Spleen (tissue), 7 donors: ENCODE measurements around the gene JADE2.

Experiments used
- POLR2A ChIP-seq, 3 donors: fragments of 450-650 bp; IDR thresholded peaks; one replicate each; pipeline ENCODE4 v1.5.1; 2017; ENCODE audit warnings: antibody characterized with exemption in 3 of 3, mild to moderate bottlenecking in 1 of 3
- POLR2AphosphoS5 ChIP-seq, 3 donors: sonication (generic); formaldehyde crosslinking; IDR thresholded peaks; one replicate each; pipeline ENCODE4 v1.5.1; 2017; ENCODE audit warnings: antibody characterized with exemption in 3 of 3
- TF ChIP-seq, protein P1 (sequence below), 11 experiments: fragments of 200-600 bp in 7 of 11; fragments of 450-650 bp in 4 of 11; sonication (generic) in 4 of 11; IDR thresholded peaks in 8 of 11; conservative IDR thresholded peaks in 3 of 11; 1 replicate in 7 of 11; 2 replicates in 4 of 11; pipeline versions ENCODE4 v1.4.0 to v1.8.0; 2016 to 2021; ENCODE audit warnings: antibody characterized with exemption in 11 of 11, inconsistent platforms in 4 of 11, mild to moderate bottlenecking in 1 of 11
- donor health status: DM: no; HTN: no; CAD: no; lungs with moderate emphysema.
- donor health status: DM: no; HTN: no; CAD: no.
- donor health status: DM: no; HTN: no; CAD: no.

DNA sequence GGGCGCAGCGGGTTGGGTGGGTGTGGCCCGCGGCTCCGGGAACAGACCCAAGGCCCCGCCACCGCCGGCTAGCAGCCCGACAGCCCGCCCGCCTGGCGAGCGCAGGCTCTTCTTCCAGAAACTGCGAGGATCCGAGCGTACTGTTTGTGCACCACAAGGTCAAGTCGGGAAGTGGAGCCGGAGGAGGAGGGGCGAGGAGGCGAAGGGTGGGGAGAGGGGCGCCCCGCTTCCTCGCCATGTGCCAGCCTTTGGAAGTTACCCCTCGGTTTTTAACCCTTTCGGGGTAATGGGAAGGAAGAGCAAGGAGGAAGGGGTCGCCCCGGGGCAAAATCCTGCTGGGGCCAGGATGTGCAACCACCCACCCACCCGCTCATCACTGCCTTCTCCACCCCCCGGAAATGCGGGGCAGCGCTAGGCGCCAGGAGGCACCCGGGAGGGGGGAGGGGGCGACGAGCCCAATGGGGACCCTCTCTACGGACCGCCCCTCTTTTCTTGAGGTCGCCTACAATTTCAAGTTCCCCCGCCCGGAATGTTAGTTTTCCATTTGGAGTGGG is 1.1 kb upstream of the JADE2 start:
- TF ChIP-seq, protein P1, sequence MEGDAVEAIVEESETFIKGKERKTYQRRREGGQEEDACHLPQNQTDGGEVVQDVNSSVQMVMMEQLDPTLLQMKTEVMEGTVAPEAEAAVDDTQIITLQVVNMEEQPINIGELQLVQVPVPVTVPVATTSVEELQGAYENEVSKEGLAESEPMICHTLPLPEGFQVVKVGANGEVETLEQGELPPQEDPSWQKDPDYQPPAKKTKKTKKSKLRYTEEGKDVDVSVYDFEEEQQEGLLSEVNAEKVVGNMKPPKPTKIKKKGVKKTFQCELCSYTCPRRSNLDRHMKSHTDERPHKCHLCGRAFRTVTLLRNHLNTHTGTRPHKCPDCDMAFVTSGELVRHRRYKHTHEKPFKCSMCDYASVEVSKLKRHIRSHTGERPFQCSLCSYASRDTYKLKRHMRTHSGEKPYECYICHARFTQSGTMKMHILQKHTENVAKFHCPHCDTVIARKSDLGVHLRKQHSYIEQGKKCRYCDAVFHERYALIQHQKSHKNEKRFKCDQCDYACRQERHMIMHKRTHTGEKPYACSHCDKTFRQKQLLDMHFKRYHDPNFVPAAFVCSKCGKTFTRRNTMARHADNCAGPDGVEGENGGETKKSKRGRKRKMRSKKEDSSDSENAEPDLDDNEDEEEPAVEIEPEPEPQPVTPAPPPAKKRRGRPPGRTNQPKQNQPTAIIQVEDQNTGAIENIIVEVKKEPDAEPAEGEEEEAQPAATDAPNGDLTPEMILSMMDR (IDR thresholded peaks at IDR 0.05 in 8 of 11, conservative IDR thresholded peaks at IDR 0.05 in 3 of 11), result peak in 1 of 11 experiments; percentile 10
- TF ChIP-seq POLR2A (IDR thresholded peaks at IDR 0.05), result peak in 1 of 3 donors; percentile 32
- peak; percentile 87 to 90 (median 89) for TF ChIP-seq POLR2AphosphoS5 (IDR thresholded peaks at IDR 0.05)
